Neural progenitor cell (in vitro differentiated cells): Measurements from ENCODE around the gene SMLR1.

Source experiments
- EZH2 ChIP-seq: fragments of 200-600 bp; sonication (generic); IDR thresholded peaks from 2 replicates; pipeline ENCODE4 v1.6.1; 2017; ENCODE audit warnings: antibody characterized with exemption, mild to moderate bottlenecking, moderate library complexity
- TF ChIP-seq, protein P1 (sequence below): fragments of 200-600 bp; sonication (generic); IDR thresholded peaks from 2 replicates; pipeline ENCODE4 v1.5.1; 2017; ENCODE audit warnings: antibody characterized with exemption, mild to moderate bottlenecking

GRCh38 chr6:130859161-130859867, 32.1 kb downstream of the SMLR1 start:
- TF ChIP-seq, protein P1, sequence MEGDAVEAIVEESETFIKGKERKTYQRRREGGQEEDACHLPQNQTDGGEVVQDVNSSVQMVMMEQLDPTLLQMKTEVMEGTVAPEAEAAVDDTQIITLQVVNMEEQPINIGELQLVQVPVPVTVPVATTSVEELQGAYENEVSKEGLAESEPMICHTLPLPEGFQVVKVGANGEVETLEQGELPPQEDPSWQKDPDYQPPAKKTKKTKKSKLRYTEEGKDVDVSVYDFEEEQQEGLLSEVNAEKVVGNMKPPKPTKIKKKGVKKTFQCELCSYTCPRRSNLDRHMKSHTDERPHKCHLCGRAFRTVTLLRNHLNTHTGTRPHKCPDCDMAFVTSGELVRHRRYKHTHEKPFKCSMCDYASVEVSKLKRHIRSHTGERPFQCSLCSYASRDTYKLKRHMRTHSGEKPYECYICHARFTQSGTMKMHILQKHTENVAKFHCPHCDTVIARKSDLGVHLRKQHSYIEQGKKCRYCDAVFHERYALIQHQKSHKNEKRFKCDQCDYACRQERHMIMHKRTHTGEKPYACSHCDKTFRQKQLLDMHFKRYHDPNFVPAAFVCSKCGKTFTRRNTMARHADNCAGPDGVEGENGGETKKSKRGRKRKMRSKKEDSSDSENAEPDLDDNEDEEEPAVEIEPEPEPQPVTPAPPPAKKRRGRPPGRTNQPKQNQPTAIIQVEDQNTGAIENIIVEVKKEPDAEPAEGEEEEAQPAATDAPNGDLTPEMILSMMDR: no peak
- no peak for TF ChIP-seq EZH2
